ENCODE data around the gene TAS2R60. TPM values are rescaled to one million over a fixed set of nuclear protein-coding genes. Genes with fewer than 3 reads are reported as not detected.
"Not testable (repeated sequence)": the region's sequence is repeated elsewhere in the genome, so short reads cannot be mapped to it uniquely, and the experiment has no call there.

TAS2R60 gene
- total RNA-seq, 1 donor from 2014 or later, result not detected

DNA sequence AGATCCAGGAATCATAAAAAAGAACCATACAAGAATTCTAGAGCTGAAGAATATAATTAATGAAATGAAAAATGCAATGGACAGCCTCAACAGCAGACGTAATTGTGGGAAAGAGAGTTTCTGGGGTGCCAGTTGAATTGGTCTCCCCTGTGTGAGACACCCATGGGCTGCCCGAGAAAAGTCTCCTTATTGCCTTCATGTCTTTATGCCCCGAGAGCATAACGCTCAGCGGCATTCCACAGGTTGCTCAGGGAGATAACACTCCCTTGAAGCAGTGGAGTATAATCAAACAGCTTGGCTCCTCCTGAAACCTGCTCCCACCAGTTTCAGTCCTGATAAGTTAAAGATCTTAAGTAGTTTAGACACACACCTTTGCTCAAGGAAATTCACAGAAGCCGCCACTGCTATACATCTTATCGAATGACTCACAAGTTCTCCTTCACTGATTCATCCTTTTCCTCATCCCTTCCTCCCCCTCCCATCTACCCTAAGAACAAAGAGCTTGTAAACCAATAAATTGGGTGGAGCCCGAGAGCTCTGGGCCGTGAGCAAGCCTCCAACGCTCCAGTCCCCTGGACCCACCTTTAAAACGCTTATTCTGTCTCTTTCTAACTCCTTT, 28.9 kb downstream of the TAS2R60 start:
- DNase-seq (ENCODE audit: low read depth in 2 of 2), result peak in 1 of 2 donors; percentile 16

DNA sequence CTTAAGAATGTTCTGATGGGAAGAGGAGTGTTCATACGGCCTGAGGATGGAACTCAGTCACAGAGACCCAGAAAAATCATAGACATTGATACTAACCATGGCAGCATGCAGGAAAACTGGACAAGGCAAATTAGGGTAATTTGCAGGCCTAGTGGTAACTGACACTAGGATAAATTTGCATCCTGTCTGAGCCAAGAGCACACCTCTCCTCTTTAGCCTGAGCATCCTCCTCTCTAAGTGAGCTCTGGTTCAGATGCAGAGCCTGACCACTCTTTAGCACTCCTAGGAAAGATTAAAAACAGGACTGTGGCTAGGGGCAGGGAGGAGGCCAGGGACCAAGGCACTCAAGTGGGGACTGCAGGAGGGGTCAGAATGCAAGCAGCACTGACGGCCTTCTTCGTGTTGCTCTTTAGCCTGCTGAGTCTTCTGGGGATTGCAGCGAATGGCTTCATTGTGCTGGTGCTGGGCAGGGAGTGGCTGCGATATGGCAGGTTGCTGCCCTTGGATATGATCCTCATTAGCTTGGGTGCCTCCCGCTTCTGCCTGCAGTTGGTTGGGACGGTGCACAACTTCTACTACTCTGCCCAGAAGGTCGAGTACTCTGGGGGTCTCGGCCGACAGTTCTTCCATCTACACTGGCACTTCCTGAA, 34.4 kb downstream of the TAS2R60 start, which contains the start of gene TAS2R41:
Gene TAS2R41 (plus strand): TSS at position 373 of the 650 bp plus-strand sequence. CDS start 0 bp downstream, at position 373.
- DNase-seq (ENCODE audit: low read depth in 2 of 2), result no peak

DNA sequence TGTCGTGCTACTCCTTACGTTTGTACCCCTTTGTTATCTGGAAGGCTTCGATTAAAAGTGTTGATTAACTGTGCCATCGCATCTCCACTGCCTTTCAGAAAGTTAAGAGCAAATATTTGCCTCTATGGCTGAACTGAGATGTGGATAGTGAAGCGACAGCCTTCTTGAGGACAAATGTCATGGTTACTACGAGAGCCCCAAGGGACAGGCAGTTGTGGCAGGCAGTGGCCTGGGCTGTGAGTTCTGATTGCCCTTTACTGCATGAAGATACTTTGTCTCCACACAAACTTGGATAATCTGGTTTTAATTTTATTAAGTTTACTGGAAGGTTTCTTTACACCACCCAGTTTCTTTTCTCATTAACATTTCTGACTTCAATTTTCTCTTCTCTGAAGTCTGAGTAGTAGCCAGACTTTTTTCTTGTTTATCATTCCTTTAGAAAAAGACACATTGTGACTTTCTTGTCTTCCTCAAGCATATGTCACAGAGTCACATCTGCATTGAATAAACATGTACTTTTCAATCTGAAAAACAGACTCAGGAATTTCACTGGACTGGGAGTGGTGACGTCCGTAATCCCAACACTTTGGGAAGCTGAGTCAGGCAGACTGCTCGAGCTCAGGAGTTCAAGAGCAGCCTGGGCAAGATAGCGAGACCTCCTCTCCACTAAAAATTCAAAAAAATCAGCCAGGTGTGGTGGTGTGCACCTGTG, 36.0 kb downstream of the TAS2R60 start:
- DNase-seq (ENCODE audit: low read depth in 2 of 2), result no peak

DNA sequence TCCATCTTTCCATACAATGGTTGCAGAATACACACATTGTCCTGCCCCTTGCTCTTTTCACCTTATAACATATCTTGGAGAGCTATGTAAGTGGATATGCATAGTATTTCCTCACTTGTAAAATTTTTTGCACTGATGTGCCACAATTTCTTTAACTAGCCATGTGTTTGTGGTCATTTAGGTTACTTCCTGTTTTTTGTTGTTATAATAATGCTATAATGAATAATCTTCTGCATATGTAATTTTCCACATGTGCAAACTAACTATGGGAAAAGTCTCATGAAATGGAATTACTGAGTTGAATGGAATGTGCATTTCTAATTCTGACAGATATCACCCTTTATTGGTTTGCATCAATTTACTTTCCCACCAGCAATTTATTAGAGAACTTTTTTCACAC, 37.2 kb downstream of the TAS2R60 start:
- no peak for DNase-seq (ENCODE audit: low read depth in 2 of 2)

DNA sequence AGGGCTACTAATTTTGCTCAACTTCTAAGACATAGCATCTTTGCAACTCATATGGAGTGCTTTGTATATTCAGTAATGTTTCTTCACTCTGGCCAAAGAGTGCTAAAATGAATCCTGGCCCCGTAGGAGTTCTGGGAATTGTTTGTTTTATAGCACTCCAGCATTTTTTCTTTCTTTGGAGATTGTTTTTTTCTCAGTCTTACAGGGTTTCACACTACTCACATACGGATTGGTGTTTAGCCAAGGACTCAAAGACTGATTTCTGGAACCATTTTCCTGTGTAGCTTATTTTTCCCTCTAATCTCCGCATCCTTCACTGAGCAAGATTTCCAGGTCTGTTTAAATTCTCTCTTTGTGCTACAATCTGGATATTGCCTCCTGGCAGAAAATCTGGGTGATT, 40.9 kb downstream of the TAS2R60 start:
- DNase-seq (ENCODE audit: low read depth in 2 of 2), result no peak

DNA sequence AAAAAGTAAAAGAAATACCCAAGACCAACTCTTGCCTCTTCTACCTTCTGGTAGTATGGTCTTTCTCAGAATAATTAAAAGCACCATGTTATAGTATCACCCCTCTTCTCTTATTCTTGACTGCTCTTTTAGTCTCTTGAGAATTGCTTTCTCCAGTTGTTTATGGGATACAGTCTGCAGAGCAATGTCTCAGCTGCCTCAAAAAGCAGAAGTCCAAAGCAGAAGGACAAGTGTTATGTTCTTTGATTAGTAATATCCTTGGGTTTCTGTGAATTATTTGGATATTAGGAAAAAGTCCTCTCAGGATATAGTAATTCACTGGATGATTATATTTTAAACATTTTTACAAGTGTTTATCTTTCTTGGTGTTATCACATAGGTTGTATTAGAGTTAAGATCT, 41.8 kb downstream of the TAS2R60 start:
- no peak for DNase-seq (ENCODE audit: low read depth in 2 of 2)

DNA sequence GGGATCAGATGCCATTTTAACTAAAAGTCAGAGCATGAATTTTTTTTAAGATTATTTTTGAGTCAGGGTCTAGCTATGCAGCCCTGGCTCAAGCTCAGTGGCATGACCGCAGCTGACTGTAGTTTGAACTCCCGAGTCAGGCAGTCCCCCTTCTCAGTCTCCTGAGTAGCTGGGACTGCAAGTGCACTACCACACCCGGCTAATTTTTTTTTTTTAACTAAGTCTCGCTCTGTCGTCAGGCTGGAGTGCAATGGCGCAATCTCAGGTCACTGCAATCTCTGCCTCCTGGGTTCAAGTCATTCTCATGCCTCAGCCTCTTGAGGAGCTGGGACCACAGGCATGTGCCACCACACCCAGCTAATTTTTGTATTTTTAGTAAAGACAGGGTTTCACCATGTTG, 42.2 kb downstream of the TAS2R60 start:
- DNase-seq (ENCODE audit: low read depth in 2 of 2), result no peak

DNA sequence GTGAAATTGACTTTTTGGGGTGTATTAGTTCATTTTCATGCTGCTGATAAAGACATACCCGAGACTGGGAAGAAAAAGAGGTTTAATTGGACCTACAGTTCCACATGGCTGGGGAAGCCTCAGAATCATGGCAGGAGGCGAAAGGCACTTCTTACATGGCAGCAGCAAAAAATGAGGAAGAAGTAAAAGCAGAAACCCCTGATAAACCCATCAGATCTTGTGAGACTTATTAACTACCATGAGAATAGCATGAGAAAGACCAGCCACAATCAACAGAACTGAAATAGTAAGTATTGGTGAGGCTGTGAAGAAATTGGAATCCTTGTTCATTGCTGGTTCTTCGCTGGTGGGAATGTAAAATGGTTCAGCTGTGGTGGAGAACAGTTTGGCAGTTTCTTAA, 43.0 kb downstream of the TAS2R60 start:
- not testable (repeated sequence) for DNase-seq (ENCODE audit: low read depth in 2 of 2)

DNA sequence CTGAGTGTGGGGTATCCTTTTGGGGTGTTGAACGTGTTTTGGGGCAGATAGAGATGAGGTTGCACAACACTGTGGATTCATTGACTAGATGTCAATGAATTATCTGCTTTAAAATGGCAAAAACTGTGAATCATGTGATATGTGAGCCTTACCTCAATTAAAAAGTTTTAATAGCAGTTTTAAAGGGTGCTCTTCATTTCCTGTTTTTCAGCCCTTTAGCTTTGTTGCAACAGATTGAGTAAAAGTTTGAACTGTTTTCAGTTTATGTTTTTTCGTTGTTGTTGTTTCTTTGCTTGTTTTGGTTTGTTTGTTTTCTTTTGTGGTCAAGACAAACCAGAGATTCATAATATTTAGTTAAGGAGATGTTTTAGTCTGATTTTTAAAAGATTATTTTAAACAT, 43.8 kb downstream of the TAS2R60 start:
- DNase-seq (ENCODE audit: low read depth in 2 of 2), result no peak

DNA sequence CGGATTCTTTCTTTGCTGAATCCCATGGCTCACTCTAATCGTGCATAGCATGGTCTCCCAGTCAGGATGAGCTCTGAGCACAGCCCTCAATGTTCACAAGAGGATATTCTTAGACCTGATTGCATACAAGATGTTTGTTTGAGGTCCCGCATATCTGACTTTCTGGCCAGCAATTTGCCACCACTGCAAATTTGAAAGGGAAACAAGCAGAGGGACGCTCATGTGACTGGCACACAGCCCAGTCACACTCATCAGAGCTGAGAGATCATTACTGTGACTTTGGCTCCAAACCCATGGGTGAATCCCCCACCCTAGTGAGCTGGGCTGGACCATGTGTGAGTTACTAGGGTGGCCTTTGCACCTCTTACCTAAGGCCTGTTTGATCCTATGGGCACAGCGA, 44.3 kb downstream of the TAS2R60 start:
- DNase-seq (ENCODE audit: low read depth in 2 of 2), result peak; percentile 37 to 66

DNA sequence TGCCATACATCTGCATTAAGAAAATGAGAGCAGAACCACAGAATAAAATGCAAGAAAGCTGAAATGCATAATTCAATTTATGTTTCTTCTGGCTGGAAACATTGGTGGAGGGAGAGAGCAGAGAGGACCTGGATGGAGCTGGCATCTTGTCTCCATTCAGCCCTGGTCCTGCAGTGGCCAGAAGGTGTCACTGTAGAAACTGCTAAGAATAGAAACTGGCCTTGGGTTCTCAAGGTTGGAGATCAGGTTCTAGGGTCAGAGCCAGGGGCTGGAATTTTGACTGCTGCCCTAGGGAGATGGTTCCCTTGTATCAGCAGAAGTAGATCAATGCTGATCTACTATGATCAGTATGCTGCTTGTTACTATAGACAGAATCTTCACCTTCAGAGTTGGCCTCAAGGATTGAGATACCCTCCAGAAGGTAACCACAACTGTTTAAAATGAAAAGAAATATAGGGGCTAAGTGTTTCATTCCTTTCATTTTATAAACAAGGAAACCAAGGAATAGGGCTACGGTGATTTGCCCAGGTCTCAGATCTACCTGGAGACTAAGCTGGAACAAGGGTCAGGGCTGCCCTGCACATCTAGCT, 47.6 kb downstream of the TAS2R60 start:
- DNase-seq (ENCODE audit: low read depth in 2 of 2), result peak in 1 of 2 donors; percentile 56

DNA sequence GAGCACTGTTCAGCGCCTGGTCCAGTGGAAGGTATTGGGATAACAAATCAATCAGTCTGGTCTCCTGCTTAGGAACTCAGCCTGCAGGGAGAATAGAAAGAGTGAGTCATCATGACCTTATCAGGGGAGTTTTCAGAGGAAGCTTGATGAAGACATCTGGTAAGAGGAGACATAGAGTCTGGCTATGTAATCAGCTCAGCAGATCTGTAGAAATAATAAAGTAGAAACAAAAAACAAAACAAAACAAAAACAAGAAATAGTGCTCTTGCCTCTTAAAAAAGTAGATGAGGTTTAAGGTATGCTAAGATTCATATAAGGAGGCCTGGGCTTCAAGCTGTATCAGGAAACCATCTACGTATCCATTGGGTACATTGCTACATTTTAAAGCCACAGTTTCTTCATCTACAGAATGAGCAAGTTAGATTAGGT, 48.8 kb downstream of the TAS2R60 start:
- DNase-seq (ENCODE audit: low read depth in 2 of 2), result peak in 1 of 2 donors; percentile 96

DNA sequence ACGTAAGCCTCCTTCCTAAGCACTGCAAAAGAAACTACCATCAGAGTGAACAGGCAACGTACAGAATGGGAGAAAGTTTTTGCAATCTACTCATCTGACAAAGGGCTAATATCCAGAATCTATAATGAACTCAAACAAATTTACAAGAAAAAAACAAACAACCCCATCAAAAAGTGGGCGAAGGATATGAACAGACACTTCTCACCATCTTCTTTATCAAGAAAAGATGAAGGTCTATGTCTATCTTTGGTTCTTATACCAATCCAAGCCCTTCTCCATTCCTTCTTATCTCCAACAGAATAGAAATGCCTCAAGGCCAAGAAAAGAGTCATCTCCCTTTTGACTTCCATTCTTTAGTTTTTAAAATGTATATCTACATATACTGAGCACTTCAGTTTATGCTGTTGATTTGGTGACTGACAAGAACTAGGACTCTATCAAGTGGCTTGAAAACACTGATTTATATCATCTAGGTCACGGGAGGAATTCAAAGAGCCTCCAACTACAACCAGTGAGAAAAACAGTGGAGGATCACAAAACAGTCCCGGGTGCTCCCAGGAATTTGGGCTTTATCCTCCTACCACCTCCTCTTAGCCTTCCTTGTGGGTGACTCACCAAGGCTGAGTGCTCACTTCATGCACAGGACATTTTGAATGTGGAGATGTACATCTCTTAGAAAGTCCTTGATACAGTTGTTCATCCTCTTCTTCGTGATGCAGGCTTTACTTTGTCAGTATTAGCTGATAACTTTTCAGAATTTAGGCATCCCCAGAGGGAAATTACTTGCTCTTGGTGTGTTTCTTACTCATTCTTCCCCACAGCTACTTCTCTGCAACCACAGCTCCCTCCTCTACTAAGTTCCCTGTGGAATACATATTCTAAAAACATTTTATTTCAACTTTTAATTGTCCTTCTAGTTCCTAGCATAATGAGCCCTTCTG, 49.8 kb downstream of the TAS2R60 start:
- no peak for DNase-seq (ENCODE audit: low read depth in 2 of 2)

DNA sequence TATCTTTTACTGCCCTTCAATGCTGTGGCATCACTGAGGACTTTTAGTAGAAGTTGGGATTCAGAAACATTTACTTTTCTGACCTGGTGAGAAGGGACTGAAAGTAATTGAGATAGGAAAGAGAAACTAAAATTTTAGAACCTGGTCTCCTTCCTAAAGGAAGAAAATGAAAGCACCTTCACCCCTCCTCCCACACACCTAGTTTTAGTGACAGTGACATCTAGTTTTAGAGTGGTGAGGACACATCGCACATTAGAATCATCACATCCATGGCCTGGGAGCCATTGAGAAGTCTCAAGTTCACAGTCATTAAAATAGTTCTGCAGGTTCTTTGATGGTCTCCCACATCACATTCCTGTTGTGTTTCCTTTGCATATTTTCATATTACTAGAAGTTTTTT, 50.5 kb downstream of the TAS2R60 start:
- DNase-seq (ENCODE audit: low read depth in 2 of 2), result no peak

Other genes with a start within 250 kb of the TAS2R60 start
- gene TAS2R40, start 221.4 kb upstream of the TAS2R60 start, total RNA-seq, result not detected in 2 replicates
- 58.0 and 94.2 TPM in 2 replicates for gene GSTK1, start 180.0 kb upstream of the TAS2R60 start, total RNA-seq
- not detected in 2 replicates for gene TMEM139, start 158.5 kb upstream of the TAS2R60 start, total RNA-seq
- gene CASP2, start 155.1 kb upstream of the TAS2R60 start, total RNA-seq, result 12.3 and 19.1 TPM in 2 replicates
- gene CLCN1, start 127.3 kb upstream of the TAS2R60 start, total RNA-seq, result not detected in 2 replicates
- gene FAM131B, start 80.7 kb upstream of the TAS2R60 start, total RNA-seq, result 0.13 TPM in 2 replicates
- 11.8 and 33.3 TPM in 2 replicates for gene ZYX, start 62.1 kb upstream of the TAS2R60 start, total RNA-seq
- under 0.01 TPM in 1 of 2 replicates, not detected in the other for gene EPHA1, start 34.6 kb upstream of the TAS2R60 start, total RNA-seq
- gene TAS2R41, start 34.4 kb downstream of the TAS2R60 start, total RNA-seq, result not detected in 2 replicates
- gene CTAGE15, start 128.3 kb downstream of the TAS2R60 start, total RNA-seq, result 0.13 TPM in 1 of 2 replicates, not detected in the other
- 3.9 and 7.3 TPM in 2 replicates for gene TCAF2, start 177.5 kb downstream of the TAS2R60 start, total RNA-seq

Measured in dermis microvascular lymphatic vessel endothelial cell (primary cell).